CD4-positive, alpha-beta T cell treated with Interleukin-4 for 1 hour (primary cell): ENCODE data around the gene BMI1.
"Not testable (repeated sequence)": the region's sequence is repeated elsewhere in the genome, so short reads cannot be mapped to it uniquely, and the experiment has no call there.

Experiments used
- DNase-seq, 2 donors: peaks; one replicate each; pipeline ENCODE4 v3.0.0-alpha.2; 2020 to 2022

The BMI1 gene

DNA sequence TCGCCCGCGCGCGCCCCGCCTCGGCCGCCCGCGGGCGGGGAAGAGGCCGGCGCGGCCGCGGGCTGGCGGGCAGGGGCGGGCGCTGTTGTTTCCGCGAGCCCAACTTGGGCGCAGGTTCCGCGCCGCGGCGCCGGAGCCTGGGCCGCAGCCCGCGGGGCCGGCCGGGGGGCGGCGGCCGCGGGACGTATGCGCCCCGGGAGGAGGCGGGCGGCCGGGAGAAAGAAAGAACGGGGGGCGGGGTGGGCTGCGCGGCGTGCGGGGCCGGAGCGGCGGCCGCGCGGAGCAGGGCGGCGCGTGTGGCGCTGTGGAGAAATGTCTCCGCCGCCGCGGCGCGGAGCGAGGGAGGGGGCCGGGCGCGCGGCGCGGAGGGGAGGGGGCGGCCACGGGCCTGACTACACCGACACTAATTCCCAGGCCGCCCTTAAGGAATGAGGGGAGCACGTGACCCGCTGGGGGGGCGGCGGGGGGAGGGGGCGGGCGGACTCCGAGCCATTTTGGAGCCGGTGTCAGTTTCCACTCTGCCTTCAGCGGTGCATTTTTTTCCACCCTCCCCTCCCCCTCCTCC is at the start of gene BMI1:
TSS of gene BMI1 (plus strand) at position 509 of the 565 bp plus-strand sequence. CDS start 5,351 bp downstream, outside the sequence.
- DNase-seq = peak; percentile 72 to 80

DNA sequence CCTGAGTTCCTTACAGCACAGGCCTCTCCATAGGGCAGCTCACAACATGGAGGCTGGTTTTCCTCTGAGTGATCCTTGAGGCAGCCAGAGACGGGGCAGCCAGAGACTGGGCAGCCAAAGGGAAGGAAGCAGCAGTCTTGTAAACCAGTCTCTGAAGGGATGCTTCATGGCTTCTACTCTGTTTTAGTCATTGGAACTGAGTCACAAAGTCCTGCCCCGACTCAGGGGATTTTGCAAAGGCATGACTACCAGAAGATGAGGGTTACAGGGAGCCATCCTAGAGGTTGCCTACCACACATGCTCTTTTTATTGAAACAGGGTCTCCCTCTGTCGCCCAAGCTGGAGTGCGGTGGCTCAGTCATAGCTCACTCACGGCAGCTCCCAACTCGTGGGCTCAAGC is 49.1 kb upstream of the BMI1 start:
- no peak for DNase-seq

GRCh38 chr10:22278441-22278782 is 42.5 kb upstream of the BMI1 start:
- no peak for DNase-seq

DNA sequence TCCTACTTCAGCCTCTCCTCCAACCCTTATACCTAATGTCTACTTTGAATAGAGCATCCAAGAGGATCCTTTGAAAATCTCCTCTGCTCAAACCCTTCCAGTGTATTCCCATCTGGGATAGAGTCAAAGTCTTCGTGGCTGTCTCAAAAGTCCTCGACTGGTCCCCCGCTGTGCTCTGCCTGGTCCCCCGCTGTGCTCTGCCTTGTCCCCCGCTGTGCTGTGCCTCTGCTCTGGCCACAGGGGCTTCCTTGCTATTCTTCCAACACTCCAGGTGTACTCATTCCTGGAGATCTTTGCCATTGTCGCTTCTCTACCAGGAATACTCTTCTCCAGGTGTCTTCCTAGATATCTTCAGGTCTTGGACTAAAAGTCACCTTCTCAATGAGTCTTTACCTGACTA is 40.8 kb upstream of the BMI1 start:
- no peak for DNase-seq

GRCh38 chr10:22285130-22285529 is 35.8 kb upstream of the BMI1 start:
- DNase-seq = no peak

- DNase-seq = no peak
These were observed 27.0 kb upstream of the BMI1 start for GRCh38 chr10:22293747-22294404.

GRCh38 chr10:22294694-22295093 is 26.2 kb upstream of the BMI1 start:
- no peak for DNase-seq

GRCh38 chr10:22301193-22301592 is 19.7 kb upstream of the BMI1 start:
- DNase-seq = no peak

DNA sequence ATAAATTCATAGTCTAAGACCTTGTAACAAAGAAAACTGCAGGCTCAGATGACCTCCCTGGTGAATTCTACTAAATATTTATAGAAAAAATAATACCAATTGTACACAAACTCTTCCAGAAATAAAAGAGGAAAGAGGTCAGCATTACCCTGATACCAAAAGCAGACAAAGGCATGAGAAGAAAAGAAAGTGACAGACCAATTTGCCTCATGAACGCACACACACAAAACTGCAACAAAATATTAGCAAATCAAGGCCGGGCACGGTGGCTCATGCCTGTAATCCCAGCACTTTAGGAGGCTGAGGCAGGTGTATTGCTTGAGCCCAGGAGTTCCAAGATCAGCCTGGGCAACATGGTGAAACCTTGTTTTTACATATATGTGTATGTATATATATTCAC is 17.4 kb upstream of the BMI1 start:
- DNase-seq = no peak

DNA sequence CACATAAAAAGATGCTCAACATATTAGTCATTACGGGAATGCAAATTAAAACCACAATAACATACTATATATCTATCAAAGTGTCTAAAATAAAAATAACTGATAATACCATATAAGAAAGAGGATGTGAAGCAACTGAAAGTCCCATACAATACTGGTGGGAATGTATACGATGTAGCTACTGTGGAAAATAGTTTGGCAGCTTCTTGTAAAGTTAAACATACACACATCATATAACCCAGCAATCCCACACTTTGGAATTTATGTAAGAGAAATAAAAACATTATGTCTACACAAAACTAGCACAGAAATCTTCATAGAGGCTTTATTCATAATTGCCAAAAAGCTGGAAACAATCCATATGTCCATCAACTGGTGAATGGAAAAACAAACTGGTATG is 15.2 kb upstream of the BMI1 start:
- no peak for DNase-seq

DNA sequence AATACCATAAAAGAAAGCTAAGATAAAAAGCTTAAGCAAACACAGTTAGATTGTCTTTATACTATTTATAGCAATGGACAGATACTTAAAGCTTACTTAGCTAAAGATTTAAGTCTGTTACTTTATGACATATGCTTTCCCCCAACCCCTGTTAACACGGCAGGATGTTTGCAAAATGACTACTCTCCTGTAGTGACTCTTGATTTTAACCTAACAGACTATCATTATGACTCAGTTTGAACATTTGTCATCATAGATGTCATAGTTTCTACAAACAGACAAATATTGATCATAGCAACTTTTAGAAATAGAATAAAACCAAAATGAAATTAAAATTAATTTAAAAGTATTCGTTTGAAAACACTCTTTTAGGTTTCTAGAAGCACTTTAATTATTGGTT is 12.5 kb upstream of the BMI1 start:
- no peak for DNase-seq

DNA sequence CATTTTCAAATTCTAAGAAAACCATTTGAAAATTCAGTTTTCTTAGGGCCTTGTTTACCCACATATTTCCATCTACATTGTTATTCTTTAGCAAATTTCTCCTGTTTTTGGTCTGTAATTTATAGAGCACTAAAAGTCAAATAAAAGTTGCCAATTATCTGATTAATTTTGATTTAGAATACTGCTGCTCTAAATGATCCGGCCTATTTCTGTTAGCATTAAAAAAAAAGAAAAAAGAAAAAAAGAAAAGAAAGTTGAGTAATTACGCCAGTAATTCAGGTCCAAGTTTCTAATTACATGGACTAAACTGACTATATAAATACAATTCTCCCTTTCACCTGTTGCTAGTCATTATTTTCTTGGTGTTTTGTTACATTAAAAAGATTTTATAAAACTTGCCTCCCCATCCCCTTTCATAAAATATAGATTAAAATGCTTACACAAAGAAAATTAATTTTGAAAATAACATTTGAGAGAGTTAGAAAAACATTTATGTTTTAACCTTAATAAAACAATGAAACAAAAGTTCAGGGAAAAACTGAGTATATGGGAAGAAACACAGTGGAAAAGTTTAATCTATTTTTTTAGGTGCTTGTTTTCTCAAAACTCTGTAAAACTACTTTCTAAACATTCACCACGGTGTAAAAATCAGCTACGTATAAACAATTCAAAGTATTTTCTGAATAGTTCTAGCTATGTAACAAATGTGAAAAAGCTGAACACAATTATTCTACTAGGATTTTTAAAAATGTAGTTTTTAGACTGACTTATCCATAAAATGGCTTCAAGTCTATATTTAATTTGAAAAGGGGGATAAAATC is 11.5 kb upstream of the BMI1 start:
- DNase-seq = no peak

GRCh38 chr10:22310012-22310411 is 10.9 kb upstream of the BMI1 start:
- DNase-seq = not testable (repeated sequence)

- no peak for DNase-seq
These were observed 10.0 kb upstream of the BMI1 start for GRCh38 chr10:22310928-22311327.

DNA sequence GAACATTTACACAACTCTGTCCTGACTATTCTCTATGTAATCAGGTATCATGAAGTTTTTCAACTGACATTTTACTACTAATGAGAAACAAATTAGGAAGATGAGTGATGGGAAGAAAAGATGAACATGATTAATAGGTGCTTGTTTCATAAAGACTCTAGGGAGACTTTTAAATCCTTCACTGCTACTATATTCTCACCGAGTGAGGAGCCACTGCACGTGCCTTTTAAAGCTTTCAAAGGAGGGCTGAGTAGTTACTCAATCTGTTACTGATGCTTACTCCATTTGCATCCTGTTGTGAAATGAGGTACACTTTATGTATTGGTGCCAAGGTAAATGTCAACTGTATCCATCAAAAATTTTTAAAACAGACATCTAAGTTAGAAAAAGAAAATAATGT is 6.0 kb upstream of the BMI1 start:
- no peak for DNase-seq

DNA sequence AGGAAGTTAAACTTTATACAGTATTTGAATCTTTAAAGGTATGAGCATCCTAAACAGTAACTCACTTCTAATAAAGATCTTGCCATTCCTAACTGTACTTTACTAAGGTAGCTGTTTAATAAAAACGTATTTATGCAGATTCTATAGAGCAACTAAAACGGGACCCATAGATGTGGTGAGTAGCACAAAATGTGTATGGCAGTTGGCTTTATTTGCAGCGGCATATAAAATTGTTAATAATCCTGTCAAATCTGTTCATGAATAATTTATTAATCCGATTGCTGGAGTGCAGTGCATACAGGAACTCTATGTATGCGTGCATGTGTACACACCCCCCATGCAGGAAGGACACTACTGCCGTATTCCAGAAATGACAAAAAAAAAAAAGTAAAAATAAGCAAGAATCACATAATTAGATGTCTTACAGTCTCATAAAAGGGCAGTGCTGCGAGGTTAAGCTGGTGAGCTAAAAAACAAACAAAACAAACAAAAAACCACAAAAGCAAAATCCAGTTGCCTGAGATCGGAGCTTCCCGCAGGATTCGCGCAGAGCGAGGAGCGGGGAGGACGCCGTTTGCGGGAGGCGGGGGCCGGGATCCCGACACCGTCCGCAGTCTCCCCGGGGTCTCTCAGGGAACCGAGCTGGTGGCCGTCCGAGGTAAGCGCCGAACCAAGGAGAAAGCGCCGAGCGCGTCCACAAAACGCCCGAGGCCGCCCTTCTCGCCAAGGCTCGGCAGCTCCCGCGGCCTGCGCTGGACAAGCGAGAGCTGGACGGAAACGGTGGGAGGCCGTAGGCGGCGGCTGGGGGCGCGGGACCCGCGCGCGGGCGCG is 5.2 kb upstream of the BMI1 start:
- DNase-seq = no peak

- peak; percentile 77 to 80 for DNase-seq
These were observed 4.4 kb upstream of the BMI1 start, which contains the start of gene COMMD3 for GRCh38 chr10:22316286-22317075. COMMD3 (plus strand) TSS chr10:22316388; CDS start chr10:22316418, 30 bp downstream.

DNA sequence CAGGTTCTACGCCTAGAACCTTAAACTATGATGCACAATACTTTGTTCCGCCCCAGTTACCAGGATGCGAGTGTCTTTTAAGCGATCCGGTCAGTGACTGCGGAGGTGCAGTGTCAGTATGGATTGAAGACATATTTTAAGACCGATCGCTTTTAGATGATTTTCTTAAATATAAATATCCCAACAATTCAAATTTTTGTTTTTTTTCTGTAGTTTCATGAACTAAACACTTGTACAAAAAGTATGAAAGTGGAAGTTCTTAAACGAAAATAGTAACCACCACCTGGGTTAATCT is 3.9 kb upstream of the BMI1 start:
- DNase-seq = peak; percentile 36 to 39

DNA sequence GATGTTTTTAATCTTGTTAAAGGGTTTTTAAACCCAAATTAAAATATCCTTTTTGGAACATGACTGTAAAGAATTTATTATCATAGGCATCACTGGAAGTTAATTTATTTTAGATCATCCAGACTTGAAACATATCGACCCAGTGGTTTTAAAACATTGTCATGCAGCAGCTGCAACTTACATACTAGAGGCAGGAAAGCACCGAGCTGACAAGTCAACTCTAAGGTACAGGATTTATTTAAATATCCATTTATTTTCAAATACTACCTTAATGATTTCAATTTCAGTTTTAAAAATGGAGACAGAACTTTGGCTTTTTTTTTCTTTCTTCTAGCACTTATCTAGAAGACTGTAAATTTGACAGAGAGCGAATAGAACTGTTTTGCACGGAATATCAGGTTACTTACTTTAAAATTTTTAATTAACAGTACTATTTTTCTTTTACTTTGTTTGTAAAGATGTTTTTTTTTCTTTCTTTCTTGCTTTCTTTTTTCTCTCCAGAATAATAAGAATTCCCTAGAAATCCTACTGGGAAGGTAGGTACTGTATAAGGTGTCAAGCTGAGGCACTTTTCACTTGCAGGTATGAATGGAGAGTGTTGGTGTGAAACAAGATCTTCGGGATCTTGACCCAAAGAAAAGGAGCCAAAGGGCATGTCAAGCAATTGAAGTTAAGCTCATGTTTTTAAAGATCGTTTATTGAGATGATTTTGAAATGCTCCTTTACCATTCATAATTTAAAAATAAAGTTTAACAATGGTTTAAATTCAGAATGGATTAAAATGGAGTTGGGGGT is 2.9 kb upstream of the BMI1 start:
- no peak for DNase-seq

- no peak for DNase-seq
These were observed 2.1 kb upstream of the BMI1 start for GRCh38 chr10:22318772-22319171.

DNA sequence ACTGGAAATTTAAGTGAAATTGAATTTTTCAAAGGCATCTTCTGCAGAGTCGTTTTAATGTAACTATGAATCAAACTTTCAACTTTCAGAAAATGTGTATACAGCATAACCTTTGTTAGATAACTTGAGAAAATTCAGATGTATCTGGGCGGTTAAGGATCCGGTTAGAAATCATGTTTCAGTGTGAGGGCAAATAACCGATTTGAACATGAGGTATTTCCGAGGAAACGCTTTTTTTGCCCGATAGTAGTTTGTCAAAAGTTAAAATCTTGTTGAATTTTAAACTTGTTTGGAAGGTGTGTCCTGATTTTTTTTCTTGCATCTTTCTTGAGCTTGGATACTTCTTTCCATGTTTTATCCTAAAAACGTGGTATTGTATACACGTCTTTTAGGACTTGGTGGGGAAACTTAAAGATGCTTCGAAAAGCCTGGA is 1.3 kb upstream of the BMI1 start:
- no peak for DNase-seq
